ENCODE results near the gene LY9. TPM values are rescaled to one million over a fixed set of nuclear protein-coding genes. Genes with fewer than 3 reads are reported as not detected.

LY9 gene
- total RNA-seq, 2 donors from 2014 or later: 0.41 to 0.71 TPM

GRCh38 chr1:160841079-160841478 lies 45.1 kb downstream of the LY9 start:
- ATAC-seq (ENCODE audit: insufficient number of reproducible peaks, low FRiP score, low read depth): no peak
- TF ChIP-seq CTCF (IDR thresholded peaks at IDR 0.05): no peak
- H3K4me3 ChIP-seq: no peak overlapping the region
- no peaks in the 10 kb centered on the region for H3K9me3 ChIP-seq
- H3K27me3 ChIP-seq (replicated peaks; ENCODE audit: insufficient read depth): no peaks in the 10 kb centered on the region
- no peak for DNase-seq (ENCODE audit: low spot score)
- H3K36me3 ChIP-seq: no peaks in the 10 kb centered on the region
- no peak overlapping the region for H3K27ac ChIP-seq
- peaks cover 7 to 20% of the 10 kb centered on the region in 2 donors for H3K4me1 ChIP-seq (ENCODE audit: control insufficient read depth in 1 of 2, low read depth in 2 of 2)

GRCh38 chr1:160844447-160845232 lies 48.7 kb downstream of the LY9 start:
- TF ChIP-seq CTCF (IDR thresholded peaks at IDR 0.05): no peak
- H3K4me1 ChIP-seq (ENCODE audit: control insufficient read depth in 1 of 2, low read depth in 2 of 2): peaks cover 0 to 7% of the 10 kb centered on the region in 2 donors
- ATAC-seq (ENCODE audit: insufficient number of reproducible peaks, low FRiP score, low read depth): no peak
- H3K36me3 ChIP-seq: no peaks in the 10 kb centered on the region
- no peak overlapping the region for H3K4me3 ChIP-seq
- no peaks in the 10 kb centered on the region for H3K9me3 ChIP-seq
- H3K27ac ChIP-seq: no peak overlapping the region
- H3K27me3 ChIP-seq (replicated peaks; ENCODE audit: insufficient read depth): no peaks in the 10 kb centered on the region
- DNase-seq (ENCODE audit: low spot score): no peak

- Histone ChIP-seq H3K36me3 (no peaks in the 10 kb centered on the region), H3K9me3 (no peaks in the 10 kb centered on the region), H3K27ac (no peak overlapping the region), H3K4me1 (ENCODE audit: control insufficient read depth in 1 of 2, low read depth in 2 of 2) (peaks cover 0 to 7% of the 10 kb centered on the region in 2 donors), H3K4me3 (no peak overlapping the region), H3K27me3 (replicated peaks; ENCODE audit: insufficient read depth) (no peaks in the 10 kb centered on the region)
- no peak for TF ChIP-seq CTCF (IDR thresholded peaks at IDR 0.05)
- ATAC-seq (ENCODE audit: insufficient number of reproducible peaks, low FRiP score, low read depth) (no peak), DNase-seq (ENCODE audit: low spot score) (no peak)
Observed at GRCh38 chr1:160846281-160846680, 50.3 kb downstream of the LY9 start.

- Histone ChIP-seq H3K36me3 (no peaks in the 10 kb centered on the region), H3K4me1 (ENCODE audit: control insufficient read depth in 1 of 2, low read depth in 2 of 2) (no peaks in the 10 kb centered on the region), H3K9me3 (no peaks in the 10 kb centered on the region), H3K27me3 (replicated peaks; ENCODE audit: insufficient read depth) (no peaks in the 10 kb centered on the region), H3K4me3 (no peak overlapping the region), H3K27ac (no peak overlapping the region)
- DNase-seq (ENCODE audit: low spot score) (no peak), ATAC-seq (ENCODE audit: insufficient number of reproducible peaks, low FRiP score, low read depth) (no peak)
- TF ChIP-seq CTCF (IDR thresholded peaks at IDR 0.05): no peak
Observed at GRCh38 chr1:160850541-160850940, 54.6 kb downstream of the LY9 start.

GRCh38 chr1:160850993-160851392 lies 55.0 kb downstream of the LY9 start:
- no peak overlapping the region for H3K27ac ChIP-seq
- H3K9me3 ChIP-seq: no peaks in the 10 kb centered on the region
- no peak for DNase-seq (ENCODE audit: low spot score)
- H3K4me3 ChIP-seq: no peak overlapping the region
- H3K36me3 ChIP-seq: no peaks in the 10 kb centered on the region
- no peaks in the 10 kb centered on the region for H3K27me3 ChIP-seq (replicated peaks; ENCODE audit: insufficient read depth)
- H3K4me1 ChIP-seq (ENCODE audit: control insufficient read depth in 1 of 2, low read depth in 2 of 2): no peaks in the 10 kb centered on the region
- no peak for TF ChIP-seq CTCF (IDR thresholded peaks at IDR 0.05)
- ATAC-seq (ENCODE audit: insufficient number of reproducible peaks, low FRiP score, low read depth): no peak

Data from thoracic aorta (tissue), 2 donors.